Measurements from ENCODE around the gene CSTPP1.

GRCh38 chr11:47002390-47002789 is 65.8 kb downstream of the CSTPP1 start:
- TF ChIP-seq YY1 (IDR thresholded peaks at IDR 0.05; ENCODE audit: insufficient read depth, insufficient read length) (no peak), SUZ12 (IDR thresholded peaks at IDR 0.05; ENCODE audit: extremely low read depth, insufficient read depth, insufficient read length) (no peak), ZNF274 (IDR thresholded peaks at IDR 0.05; ENCODE audit: low read depth, low read length) (no peak)
